ENCODE data around the gene HMCES.

HMCES gene

GRCh38 chr3:129304146-129304961 lies 25.7 kb downstream of the HMCES start:
- no peak for DNase-seq (ENCODE audit: low spot score)

- DNase-seq (ENCODE audit: low spot score) = no peak
Observed at GRCh38 chr3:129304962-129305222, 26.2 kb downstream of the HMCES start.

- no peak for DNase-seq (ENCODE audit: low spot score)
Observed at GRCh38 chr3:129305592-129306091, 27.0 kb downstream of the HMCES start.

GRCh38 chr3:129308636-129309035 lies 30.0 kb downstream of the HMCES start:
- no peak for DNase-seq (ENCODE audit: low spot score)

GRCh38 chr3:129310111-129311011 lies 31.7 kb downstream of the HMCES start:
- DNase-seq (ENCODE audit: low spot score) = no peak

- DNase-seq (ENCODE audit: low spot score) = no peak
Observed at GRCh38 chr3:129311054-129311902, 32.6 kb downstream of the HMCES start.

- DNase-seq (ENCODE audit: low spot score) = no peak
Observed at GRCh38 chr3:129312021-129312639, 33.5 kb downstream of the HMCES start.

GRCh38 chr3:129312671-129313414 lies 34.2 kb downstream of the HMCES start:
- no peak for DNase-seq (ENCODE audit: low spot score)

GRCh38 chr3:129313415-129313664 lies 34.7 kb downstream of the HMCES start:
- DNase-seq (ENCODE audit: low spot score) = no peak

GRCh38 chr3:129313665-129314385 lies 35.2 kb downstream of the HMCES start:
- DNase-seq (ENCODE audit: low spot score) = no peak

GRCh38 chr3:129314386-129315222 lies 35.9 kb downstream of the HMCES start:
- peak; percentile 93 for DNase-seq (ENCODE audit: low spot score)

GRCh38 chr3:129315223-129315997 lies 36.7 kb downstream of the HMCES start:
- DNase-seq (ENCODE audit: low spot score) = peak; percentile 60

- no peak for DNase-seq (ENCODE audit: low spot score)
Observed at GRCh38 chr3:129315998-129316247, 37.3 kb downstream of the HMCES start.

GRCh38 chr3:129316248-129317013 lies 37.8 kb downstream of the HMCES start:
- peak; percentile 93 for DNase-seq (ENCODE audit: low spot score)

- DNase-seq (ENCODE audit: low spot score) = peak; percentile 38
Observed at GRCh38 chr3:129317014-129317771, 38.5 kb downstream of the HMCES start.

GRCh38 chr3:129317848-129318247 lies 39.2 kb downstream of the HMCES start:
- peak; percentile 14 for DNase-seq (ENCODE audit: low spot score)

- no peak for DNase-seq (ENCODE audit: low spot score)
Observed at GRCh38 chr3:129318921-129319320, 40.3 kb downstream of the HMCES start.

GRCh38 chr3:129320261-129320660 lies 41.6 kb downstream of the HMCES start:
- DNase-seq (ENCODE audit: low spot score) = no peak
